Stimulated activated CD4-positive, alpha-beta T cell treated with anti-CD3 and anti-CD28 coated beads, Interleukin-12 subunit alpha, Interleukin-12 subunit beta, amount 100 ng/mL, for 24 hours (primary cell): ENCODE results near the gene ZBTB16.

ENCODE experiments used
- DNase-seq, 2 experiments: peaks; one replicate each; pipeline ENCODE4 v3.0.0-alpha.2; 2020; ENCODE audit warnings: low read depth in 2 of 2

ZBTB16 gene

DNA sequence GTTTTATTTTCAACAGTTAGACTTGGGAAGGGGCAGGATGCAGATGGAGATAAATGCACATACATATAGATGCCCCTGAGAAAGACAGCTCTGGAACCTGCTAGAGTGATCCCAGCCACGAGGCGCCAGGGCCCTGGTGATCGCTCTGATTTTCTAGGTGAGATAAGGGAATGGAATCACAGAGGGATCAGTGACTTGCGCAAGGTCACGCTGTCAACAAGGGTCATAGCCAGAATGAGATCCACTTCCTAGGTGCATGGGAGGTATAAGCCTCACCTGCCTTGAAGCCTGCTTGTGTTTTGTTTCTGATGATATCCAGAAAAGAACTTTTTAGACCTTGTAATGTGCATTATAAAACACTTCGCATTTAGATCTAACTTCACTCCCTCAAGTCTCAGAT is 47.5 kb downstream of the ZBTB16 start:
- no peak for DNase-seq

DNA sequence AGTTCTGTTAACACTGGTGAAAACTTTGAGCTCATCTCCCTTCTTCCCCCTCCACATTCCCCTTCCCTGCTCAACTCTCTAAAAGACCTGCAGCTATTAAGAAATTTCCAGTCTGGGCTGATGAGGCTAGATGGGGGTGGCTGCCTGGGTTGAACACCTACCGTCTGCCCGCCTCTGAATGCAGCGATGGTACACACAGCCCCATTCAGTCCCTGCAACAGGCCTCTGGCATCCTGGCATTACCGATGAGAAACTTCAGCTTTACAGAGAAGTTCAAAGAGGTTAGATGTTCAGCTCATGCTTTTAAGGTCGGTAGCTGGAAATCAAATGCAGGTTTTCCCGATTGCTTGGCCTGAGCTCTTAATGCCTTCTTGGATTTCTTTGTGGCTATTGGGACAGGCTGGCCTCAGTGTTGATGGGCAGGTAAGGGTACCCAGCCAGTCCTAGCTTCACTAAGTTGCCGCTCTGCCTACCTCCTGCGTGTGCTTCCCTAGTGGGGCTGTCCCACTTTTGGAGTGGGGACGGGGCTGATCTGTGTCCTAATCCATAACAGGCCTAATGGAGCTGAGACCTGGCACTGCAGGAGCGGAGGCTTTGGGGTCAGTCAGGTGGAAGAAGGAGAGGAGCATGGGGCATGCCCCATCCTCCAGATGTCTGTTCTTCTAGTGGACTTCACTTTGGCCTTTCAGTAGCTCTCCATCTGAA is 49.1 kb downstream of the ZBTB16 start:
- no peak for DNase-seq

DNA sequence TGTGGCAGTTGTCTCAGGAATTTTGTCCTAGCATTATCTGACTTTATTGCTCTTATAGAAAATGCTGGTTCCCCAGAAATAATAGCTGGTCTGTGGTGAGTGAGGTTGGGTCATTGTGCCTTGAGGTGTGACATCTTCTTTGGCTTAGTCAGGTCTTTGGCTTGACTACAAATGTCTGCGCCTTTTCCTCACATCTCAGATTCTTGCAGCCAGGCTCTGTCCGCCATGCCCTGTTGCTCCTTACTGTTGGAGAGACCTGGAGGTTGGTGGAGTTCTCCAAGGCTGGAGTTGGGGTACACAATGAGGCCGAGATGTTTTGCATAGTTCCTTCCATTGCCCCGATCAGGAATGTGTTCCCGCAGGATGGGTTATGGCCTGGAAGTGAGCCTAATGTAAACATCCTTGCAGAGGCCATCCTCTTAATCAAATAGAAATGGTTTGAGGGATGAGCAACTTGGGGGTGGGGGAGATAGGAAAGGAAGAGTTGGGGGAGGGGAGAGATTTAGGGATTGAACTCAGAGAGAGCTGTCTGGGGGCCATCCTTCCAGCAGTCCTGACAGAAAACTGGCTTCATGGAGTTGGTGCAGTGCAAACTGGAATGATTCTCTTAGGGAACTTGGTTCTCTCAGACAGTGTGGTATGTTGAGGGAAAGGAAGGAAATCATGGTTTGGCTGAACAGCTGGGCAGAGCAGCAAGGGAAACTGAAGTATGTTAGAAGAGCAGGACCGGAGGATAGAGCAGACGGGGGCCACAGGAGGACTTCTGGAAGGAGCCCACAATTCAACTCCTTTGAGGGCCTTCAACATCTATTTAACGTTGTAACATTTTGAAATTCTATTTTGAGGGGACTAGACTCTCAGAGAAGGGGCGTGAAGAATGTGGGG is 49.9 kb downstream of the ZBTB16 start:
- DNase-seq, result no peak

DNA sequence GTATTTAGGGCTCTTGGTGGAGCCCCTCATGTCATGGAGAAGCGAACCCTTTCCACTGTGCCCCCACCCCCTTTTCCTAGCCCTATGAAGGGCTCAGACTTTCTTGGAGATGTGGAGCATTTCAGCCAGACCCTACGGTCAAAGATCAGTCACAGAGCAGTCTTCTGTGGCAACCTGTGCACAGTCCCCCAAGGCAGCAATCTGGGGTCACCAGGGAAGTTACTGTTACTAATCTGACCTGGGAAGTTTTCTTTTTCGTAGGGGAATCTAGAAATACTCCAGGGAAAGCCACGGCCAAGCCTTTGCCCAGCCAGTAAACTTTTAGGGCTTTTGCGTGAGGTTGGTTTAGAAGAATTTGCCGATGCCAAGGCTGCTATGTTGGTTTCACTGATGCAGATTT is 50.6 kb downstream of the ZBTB16 start:
- no peak for DNase-seq

DNA sequence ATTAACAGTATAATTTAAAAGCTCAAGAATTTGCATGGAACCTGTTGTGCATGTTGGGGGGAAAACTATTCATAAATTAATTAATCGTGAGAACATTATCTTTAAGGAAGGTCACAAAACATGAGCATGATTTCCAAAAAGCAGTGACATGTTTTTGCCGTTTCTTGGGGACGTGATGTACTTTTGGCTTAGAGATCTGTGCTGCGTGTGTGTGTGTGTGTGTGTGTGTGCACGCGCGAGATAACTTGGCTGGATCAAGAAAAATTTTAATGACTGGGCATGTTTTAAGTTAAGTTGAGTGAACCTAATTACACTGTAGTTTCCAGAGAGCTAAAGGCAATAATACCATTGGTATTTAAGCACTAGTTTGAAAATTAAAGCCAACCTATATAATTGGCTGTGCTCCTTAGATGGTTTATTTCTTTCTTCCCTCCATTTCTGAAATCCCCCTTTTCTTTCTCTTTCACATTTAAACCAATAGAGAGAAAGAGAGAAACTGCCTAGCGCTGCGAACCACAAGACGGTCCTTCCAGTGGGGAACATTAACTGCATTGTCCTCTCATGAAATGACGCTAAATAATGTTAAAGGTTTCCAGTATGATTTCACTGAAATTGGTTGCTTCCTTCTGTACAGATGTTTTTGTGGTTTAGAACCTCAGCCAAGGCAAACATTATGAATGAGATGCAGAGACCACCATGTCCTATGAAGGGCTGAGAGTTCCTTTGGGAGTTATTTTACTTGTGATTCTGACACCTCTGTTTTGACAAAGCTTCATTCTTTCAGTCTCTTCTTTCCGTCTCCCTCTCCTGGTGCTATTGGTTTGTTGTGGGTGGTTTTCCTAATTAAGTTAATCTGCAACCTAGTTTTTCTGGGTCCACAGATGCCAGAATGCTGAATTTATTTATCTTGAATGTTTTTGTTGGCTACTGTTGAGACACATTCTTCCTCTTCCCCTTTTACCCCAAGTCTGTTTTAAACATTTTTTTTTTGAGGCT is 51.7 kb downstream of the ZBTB16 start:
- DNase-seq, result no peak

DNA sequence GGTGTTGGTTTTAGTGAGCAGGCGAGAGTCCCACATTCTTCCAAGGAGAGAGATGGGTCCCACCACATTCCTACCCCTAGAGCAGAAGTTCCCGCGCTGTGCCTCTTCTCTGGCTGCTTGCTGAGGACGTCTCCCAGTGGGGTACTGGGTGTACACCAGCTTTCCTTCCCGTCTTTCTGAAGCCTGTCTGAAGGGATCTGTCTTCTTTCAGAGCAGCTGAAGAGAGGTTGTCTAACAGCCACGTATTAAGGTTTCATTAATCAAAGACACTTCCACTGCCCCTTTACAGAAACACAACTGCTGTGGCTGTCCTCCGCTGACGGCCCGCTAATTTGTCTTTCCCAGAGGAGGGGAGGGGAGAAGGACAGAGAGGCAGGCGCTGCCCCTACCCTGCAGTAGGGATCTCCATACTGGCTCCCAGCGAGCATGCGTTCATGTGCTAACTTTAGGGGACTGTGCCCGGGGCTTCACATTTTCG is 56.0 kb downstream of the ZBTB16 start:
- DNase-seq, result no peak

DNA sequence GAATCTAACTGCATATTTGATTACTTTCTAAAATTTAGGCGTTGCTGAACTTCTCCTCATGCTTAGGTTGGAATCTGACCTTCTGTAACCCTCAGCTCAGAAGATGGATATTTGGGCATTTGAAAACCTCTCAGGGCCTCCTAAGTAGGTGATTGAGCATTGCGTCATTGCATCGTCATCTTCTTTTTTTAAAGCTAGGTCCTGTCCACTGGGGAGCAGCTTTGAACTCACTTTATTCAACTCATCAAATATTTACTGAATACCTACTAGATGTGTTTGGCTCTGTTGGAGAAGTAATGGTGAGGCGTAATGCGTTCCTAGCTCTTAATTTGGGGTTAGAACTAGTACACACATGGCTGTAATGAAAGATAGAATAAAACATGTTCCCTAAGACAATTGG is 56.8 kb downstream of the ZBTB16 start:
- DNase-seq, result no peak

DNA sequence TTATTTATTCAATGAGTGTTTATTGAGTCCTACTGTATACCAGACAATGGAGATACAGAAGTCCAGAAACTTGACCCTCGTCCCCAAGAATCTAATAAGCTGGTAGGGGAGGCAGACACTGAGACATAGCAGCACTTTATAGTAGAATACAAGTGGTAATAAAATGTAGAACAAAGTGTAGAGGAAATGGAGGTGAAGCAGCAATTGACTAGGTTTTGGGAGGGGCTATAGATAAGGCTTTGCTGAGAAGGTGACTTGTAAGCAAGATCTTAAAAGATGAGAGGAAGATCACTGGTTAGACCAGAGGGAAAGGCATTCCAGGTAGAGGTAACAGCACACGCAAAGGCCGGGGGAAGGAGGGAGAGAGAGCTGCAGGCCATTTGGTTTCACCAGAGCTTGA is 57.3 kb downstream of the ZBTB16 start:
- DNase-seq, result no peak

DNA sequence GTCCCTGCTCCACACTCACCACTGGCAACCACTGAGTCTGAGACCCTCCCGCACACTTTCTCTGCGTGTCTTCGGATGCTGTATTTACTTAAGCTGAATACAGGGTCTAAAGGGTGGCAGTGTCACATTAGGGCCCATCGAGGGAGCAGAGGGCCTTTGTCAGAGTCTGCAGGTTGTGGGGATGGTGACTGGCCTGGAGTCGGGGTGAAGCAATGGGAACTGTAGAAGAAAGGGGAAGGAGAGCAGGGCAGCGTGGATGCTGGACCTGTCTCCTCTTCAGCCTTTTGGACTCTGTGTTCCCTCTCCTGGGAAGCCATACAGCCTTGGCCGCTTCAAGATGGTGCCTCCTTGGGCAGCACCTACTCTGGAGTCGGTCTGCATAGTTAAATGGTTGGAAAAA is 61.1 kb downstream of the ZBTB16 start:
- DNase-seq, result no peak

DNA sequence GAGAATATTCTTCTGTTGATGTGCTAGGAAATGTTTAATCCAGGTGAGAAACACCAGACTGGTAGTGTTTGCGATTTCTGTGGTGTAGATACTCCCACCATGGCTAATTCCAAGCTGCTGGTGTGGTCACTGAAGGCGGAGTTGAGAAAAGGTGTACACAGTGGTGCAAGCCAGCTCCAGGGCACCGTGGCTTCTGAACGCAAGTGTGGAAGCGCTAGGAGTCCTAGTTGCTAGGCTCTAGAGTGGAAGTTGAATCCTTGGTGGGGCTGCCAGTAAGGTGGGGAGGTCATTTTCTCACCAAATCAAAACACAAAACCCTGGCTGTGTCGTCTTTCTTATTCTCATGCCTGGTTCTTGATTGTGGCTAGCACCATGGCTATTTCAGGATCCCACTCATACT is 61.6 kb downstream of the ZBTB16 start:
- no peak for DNase-seq

DNA sequence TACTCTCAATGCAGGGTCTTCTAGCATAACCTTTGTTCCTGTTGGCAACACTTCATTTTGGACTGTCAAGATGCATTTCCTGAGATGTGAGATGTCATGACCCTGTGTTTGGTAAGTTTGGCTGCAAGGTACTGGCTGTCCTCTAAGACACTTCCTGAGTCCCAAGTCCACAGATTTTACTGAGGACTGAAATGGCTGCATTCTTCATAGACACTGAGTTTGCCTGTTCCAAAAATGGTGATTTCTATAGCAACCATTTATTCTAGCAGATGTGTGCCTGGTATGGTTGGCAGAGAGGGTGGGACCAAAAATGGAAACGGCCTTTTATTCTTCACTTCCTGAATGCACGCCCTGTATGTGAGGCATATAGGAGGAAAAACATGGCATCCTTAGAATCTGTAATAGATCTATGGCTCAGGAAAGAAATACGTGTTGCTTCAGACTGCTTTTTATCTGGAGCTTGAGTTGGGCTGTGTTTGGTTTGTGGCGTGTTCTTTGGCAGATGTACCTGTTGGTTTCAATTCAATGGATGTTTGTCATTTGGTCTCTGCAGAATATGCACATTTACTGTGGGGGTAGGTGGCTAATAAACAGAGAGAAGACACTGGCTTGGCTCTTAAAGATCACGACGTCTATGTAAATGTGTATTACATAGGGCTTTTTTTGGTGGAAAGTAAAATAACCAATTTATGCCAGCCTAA is 62.4 kb downstream of the ZBTB16 start:
- DNase-seq, result no peak

DNA sequence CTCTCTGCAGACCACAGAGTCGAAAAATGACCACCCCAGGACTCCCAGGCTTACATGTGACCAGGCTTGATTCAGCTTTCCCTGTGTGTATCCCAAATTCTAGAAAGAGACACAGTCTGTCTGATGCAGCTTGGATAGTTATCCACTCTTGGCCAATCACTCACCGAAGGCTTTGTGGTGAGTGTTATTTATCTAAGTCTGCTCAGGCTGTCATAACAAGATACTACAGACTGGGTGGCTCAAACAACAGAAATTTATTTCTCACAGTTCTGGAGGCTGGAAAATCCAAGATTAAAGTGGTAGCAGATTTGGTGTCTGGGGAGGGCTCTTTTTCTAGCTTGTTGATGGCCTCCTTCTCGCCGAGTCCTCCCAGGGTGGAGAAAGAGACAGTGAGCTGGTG is 63.2 kb downstream of the ZBTB16 start:
- no peak for DNase-seq

DNA sequence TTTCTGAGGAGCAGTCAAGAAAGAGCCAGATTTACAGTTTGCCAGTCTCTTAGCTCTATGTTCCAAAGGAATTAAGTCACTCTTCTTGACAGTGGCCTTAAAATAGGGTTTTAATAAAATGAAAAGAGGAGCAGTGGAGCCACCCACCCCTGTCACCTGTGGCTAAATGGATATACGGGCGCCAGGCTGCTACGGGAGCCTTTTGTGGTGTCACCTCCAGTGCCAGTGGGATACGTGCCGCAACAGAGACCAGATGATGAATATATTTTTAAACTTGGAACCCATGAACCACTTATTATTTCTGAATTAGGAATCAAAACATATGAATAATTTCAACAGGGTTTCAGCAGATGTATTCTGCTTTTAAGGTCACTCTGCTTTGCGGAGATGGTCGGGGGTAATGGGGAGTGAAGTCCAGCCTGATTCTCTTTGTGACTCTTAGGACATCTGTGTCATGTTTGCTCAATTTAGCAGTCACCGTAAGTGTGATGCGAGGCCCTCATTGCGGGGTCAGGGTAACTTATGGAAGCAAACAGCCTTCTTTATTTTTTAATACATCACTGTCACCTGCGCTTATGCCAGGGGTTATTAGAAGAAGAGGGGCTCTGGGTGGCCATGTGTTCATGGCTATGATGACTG is 64.3 kb downstream of the ZBTB16 start:
- DNase-seq, result no peak

DNA sequence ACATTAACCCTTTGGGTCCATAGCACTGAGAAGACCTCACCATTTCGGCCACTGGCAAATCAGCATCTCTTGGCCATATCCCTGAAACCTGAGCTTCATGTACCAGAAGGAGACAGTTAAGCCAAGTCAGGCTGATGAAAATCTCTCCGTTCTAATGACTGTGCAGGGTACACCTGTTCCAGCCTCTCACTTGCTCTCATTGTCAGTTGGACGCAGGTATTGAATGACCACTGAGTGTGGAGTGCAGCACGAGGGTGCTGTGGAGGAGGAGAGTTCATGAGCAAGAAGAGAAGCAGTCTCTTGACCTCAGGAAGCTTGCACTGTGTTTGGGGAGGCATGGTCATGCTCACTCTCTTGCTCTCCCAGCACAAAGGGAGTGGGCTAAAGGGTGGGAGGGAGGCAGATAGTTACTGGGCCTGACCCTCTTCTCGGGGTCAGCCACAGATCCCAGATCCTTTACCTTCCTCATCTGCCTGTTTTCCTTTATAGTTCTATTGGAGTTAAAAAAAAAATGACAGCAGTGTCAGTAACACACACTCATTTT is 65.2 kb downstream of the ZBTB16 start:
- DNase-seq, result no peak

DNA sequence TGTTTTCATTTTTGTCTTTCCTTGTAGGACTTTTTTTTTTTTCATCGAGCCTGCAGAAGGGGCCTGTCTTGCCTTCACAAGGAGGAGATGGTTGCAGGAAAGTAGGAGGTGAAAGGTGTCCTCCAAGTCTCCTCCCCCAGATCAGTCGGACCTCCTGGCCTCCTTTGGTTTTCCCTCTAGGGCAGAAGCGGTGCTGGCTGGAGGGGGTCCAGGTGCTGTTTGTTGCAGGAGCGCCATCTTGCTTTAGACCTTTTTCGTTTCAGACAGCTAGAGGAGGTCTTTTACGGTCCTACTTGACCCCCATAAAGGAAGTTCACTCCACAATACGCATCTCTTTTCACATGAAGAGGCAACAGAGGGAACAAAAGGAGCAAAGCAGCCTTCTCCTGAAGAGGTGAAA is 66.0 kb downstream of the ZBTB16 start:
- DNase-seq, result no peak

DNA sequence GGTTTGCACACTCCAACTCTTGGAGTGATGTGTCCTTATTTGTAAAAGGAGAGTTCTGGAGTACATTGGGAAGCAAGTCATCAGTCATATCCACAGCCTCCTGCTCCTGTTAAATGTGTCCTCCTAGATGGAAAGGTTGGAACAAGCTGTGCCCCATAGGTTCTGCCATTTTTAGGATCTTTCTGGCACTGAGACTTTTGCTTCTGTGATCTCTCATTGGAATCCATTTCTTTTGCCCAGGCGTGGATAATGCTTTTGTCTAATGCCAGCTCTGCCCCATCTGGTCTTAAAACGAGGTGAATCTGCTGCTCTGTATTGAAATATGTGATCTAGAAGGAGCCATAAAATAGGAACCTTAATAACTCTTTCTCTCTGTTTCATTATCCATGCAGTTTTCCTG is 66.4 kb downstream of the ZBTB16 start:
- DNase-seq, result no peak

DNA sequence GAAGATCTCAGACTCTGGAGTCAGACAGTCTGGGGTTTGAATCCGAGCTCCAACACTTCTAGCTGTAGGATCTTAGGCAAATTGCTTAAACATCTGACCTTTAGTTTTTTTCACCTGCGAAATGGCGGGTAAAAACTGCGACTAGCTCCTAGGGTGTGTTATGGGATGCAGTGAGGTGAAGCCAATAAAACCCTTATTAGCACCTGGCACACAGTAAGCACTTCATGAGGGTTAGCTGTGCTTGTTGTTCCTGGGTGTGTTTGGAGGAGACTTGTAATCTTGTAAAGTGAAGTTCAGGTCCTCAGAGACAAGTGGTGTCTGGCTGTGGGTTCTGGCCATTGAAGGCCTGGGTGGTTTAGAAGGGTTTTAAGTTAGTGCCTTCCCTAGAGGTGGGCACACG is 68.9 kb downstream of the ZBTB16 start:
- no peak for DNase-seq

DNA sequence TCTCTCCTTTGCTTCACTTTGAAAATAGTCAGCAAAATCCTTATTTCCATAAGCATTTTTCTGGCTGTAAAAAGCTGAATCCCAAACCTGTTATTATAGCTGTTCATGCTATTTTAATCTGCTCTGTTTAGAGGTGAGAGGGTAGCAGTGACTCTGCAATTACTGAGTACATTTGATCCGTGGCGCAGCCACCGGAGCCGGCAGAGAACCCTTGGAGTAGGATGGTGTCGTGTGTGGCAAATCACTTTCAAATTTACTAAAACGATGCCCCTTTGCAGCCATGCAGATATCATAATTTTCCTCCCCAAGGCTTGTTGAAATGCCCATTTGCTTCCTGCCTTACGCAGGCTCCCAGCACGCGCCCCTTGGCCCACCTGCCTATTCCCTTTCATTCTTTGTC is 69.6 kb downstream of the ZBTB16 start:
- no peak for DNase-seq

DNA sequence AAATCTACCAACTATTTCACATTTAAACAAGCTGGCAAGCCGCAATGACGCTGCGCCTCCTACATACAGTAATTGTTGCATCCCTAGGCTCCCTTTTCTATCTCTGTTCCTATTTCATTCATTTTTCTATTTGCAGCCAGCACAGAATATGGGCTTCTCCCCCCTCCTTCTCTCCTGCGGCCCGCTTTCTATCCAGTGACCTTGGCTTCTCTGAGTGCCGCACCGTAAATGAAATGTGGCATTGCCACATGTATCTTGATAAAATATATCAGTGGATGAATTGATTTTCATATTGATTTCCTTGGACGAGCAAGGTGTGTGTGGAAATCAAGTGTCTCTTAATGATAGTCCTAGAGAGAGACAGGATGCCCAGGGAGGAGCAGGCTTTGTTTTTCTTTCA is 70.2 kb downstream of the ZBTB16 start:
- DNase-seq, result no peak

DNA sequence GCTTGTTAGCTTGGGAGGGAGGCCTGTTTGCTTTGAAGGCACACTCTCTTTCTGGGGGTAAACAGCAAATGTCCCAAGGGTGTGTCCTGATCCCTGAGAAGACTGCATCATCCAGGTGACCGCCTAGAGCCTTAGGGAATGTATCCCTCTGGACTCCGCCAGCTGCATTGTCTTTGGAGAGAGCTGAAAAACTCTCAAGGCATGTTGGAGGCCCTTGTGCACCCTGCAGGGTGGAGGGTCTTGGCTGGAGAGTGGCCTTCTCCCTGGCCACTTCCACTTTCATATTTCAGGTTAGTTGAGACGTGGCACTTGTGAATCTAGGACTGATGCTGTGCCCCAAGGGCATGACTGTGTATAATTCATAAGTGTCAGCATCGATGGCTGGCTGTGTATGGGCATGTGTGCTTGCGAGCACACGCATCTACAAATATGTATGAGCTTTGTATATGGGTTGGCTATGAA is 70.6 kb downstream of the ZBTB16 start:
- DNase-seq, result no peak
